Measurements from ENCODE around the gene GAS6. TPM values are rescaled to one million over a fixed set of nuclear protein-coding genes. Genes with fewer than 3 reads are reported as not detected.
"Not testable (repeated sequence)": the region's sequence is repeated elsewhere in the genome, so short reads cannot be mapped to it uniquely, and the experiment has no call there.

The GAS6 gene
- total RNA-seq, 2 experiments from 2014 or later = 0.17 TPM; not detected in 1

- ChIA-PET CTCF (no interaction called here), POLR2A (no interaction called here)
Measured at GRCh38 chr13:113874579-113875428, 10.9 kb upstream of the GAS6 start.

GRCh38 chr13:113874177-113874576 lies 10.3 kb upstream of the GAS6 start:
- POLR2A ChIA-PET = no interaction called here
- CTCF ChIA-PET = no interaction called here

GRCh38 chr13:113869263-113869662 lies 5.4 kb upstream of the GAS6 start:
- ChIA-PET POLR2A (no interaction called here), CTCF (no interaction called here)

- POLR2A ChIA-PET, CTCF ChIA-PET: not testable (repeated sequence)
Measured at GRCh38 chr13:113867913-113868312, 4.0 kb upstream of the GAS6 start.

- ChIA-PET CTCF (no interaction called here), POLR2A (no interaction called here)
Measured at GRCh38 chr13:113865427-113865826, 1.6 kb upstream of the GAS6 start.

- ChIA-PET CTCF (no interaction called here), POLR2A (no interaction called here)
Measured at GRCh38 chr13:113864273-113864890, 506 bp upstream of the GAS6 start.

- POLR2A ChIA-PET = no interaction called here
- CTCF ChIA-PET = interaction anchor here (1.0 kb wide), 1 partner anchor 22 kb away, joined by 3 read pairs; no protein-coding TSS in a partner anchor
Measured at GRCh38 chr13:113862931-113863523, 849 bp downstream of the GAS6 start.

GRCh38 chr13:113862191-113862930 lies 1.5 kb downstream of the GAS6 start:
- CTCF ChIA-PET = no interaction called here

GRCh38 chr13:113861433-113862030 lies 2.3 kb downstream of the GAS6 start:
- ChIA-PET POLR2A (no interaction called here), CTCF (no interaction called here)

More at GRCh38 chr13:113862191-113862930, 1.5 kb downstream of the GAS6 start:
- POLR2A ChIA-PET = no interaction called here

- ChIA-PET CTCF (no interaction called here), POLR2A (no interaction called here)
Measured at GRCh38 chr13:113860665-113861432, 3.0 kb downstream of the GAS6 start.

GRCh38 chr13:113860051-113860664 lies 3.7 kb downstream of the GAS6 start:
- ChIA-PET CTCF (no interaction called here), POLR2A (no interaction called here)

GRCh38 chr13:113859311-113860050 lies 4.4 kb downstream of the GAS6 start:
- CTCF ChIA-PET = no interaction called here
- POLR2A ChIA-PET = no interaction called here

- ChIA-PET CTCF (no interaction called here), POLR2A (no interaction called here)
Measured at GRCh38 chr13:113857531-113858195, 6.2 kb downstream of the GAS6 start.

- ChIA-PET CTCF (no interaction called here), POLR2A (no interaction called here)
Measured at GRCh38 chr13:113856716-113857065, 7.2 kb downstream of the GAS6 start.

- CTCF ChIA-PET = no interaction called here
- POLR2A ChIA-PET = no interaction called here
Measured at GRCh38 chr13:113855931-113856715, 7.8 kb downstream of the GAS6 start.

- POLR2A ChIA-PET = no interaction called here
Measured at GRCh38 chr13:113855012-113855921, 8.6 kb downstream of the GAS6 start.

More at GRCh38 chr13:113855012-113855921, 8.6 kb downstream of the GAS6 start:
- CTCF ChIA-PET = no interaction called here
